ENCODE results near the gene PTPRN2. TPM values are rescaled to one million over a fixed set of nuclear protein-coding genes. Genes with fewer than 3 reads are reported as not detected.

Gene PTPRN2
- total RNA-seq, 1 experiment from 2014 or later = 1.7 TPM

DNA sequence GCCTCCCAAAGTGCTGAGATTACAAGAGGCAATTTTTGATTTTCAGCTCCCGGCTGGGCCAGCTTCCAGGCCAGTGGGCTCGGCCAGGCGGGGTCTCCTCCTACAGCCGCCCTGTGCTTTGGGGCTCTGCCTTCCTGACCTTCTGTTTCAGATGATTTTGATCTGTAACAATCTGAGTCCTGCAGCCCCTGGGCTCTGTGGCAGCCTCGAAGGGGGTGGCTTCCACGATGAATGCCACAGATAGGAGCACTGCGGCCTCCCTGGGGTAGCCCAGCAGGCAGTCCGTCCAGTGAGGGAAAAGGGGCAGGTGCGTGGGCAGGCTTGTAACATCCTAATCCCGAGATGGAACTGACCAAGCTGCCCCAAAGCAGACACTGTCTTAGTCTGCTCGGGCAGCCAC, 1073.3 kb downstream of the PTPRN2 start:
- H3K9me2 ChIP-seq (replicated peaks; ENCODE audit: insufficient read depth, low read length) = no peaks in the 10 kb centered on the region
- no peak for DNase-seq
- H3K4me2 ChIP-seq (ENCODE audit: low read depth, low read length, poor library complexity, severe bottlenecking) = no peak overlapping the region
- H2AFZ ChIP-seq (ENCODE audit: low read length) = no peak overlapping the region
- no peak overlapping the region for H3K4me3 ChIP-seq (ENCODE audit: low read length)
- no peak overlapping the region for H3K27ac ChIP-seq (ENCODE audit: low read length)
- H3K9ac ChIP-seq (ENCODE audit: low read length) = no peak overlapping the region
- no peaks in the 10 kb centered on the region for H3K79me2 ChIP-seq (ENCODE audit: low read length)
- no peaks in the 10 kb centered on the region for H3K27me3 ChIP-seq (ENCODE audit: low read length)
- no peaks in the 10 kb centered on the region for H3K36me3 ChIP-seq (ENCODE audit: insufficient read depth, low read length)
- H4K20me1 ChIP-seq (ENCODE audit: insufficient read depth, low read depth, low read length) = no peaks in the 10 kb centered on the region
- H3K4me1 ChIP-seq (ENCODE audit: low read length) = no peaks in the 10 kb centered on the region
- no peaks in the 10 kb centered on the region for H3K9me3 ChIP-seq (ENCODE audit: low read length)

- Histone ChIP-seq H3K4me3 (ENCODE audit: low read length) (no peak overlapping the region), H3K4me2 (ENCODE audit: low read depth, low read length, poor library complexity, severe bottlenecking) (no peak overlapping the region), H3K9me2 (replicated peaks; ENCODE audit: insufficient read depth, low read length) (no peaks in the 10 kb centered on the region), H4K20me1 (ENCODE audit: insufficient read depth, low read depth, low read length) (no peaks in the 10 kb centered on the region), H3K9me3 (ENCODE audit: low read length) (no peaks in the 10 kb centered on the region), H2AFZ (ENCODE audit: low read length) (no peak overlapping the region), H3K79me2 (ENCODE audit: low read length) (no peaks in the 10 kb centered on the region), H3K9ac (ENCODE audit: low read length) (no peak overlapping the region), H3K36me3 (ENCODE audit: insufficient read depth, low read length) (no peaks in the 10 kb centered on the region), H3K4me1 (ENCODE audit: low read length) (no peaks in the 10 kb centered on the region), H3K27me3 (ENCODE audit: low read length) (no peaks in the 10 kb centered on the region), H3K27ac (ENCODE audit: low read length) (no peak overlapping the region)
- DNase-seq = no peak
Observed at GRCh38 chr7:157513682-157514081, 1073.9 kb downstream of the PTPRN2 start.

GRCh38 chr7:157513162-157513621, 1074.4 kb downstream of the PTPRN2 start:
- H4K20me1 ChIP-seq (ENCODE audit: insufficient read depth, low read depth, low read length) = no peaks in the 10 kb centered on the region
- no peaks in the 10 kb centered on the region for H3K9me3 ChIP-seq (ENCODE audit: low read length)
- no peak overlapping the region for H3K9ac ChIP-seq (ENCODE audit: low read length)
- no peaks in the 10 kb centered on the region for H3K9me2 ChIP-seq (replicated peaks; ENCODE audit: insufficient read depth, low read length)
- no peaks in the 10 kb centered on the region for H3K79me2 ChIP-seq (ENCODE audit: low read length)
- H3K4me1 ChIP-seq (ENCODE audit: low read length) = no peaks in the 10 kb centered on the region; the same call in 1 of the 2 replicates
- H3K4me3 ChIP-seq (ENCODE audit: low read length) = no peak overlapping the region
- no peaks in the 10 kb centered on the region for H3K36me3 ChIP-seq (ENCODE audit: insufficient read depth, low read length)
- no peak for DNase-seq
- no peak overlapping the region for H3K4me2 ChIP-seq (ENCODE audit: low read depth, low read length, poor library complexity, severe bottlenecking)
- no peaks in the 10 kb centered on the region for H3K27me3 ChIP-seq (ENCODE audit: low read length)
- H2AFZ ChIP-seq (ENCODE audit: low read length) = no peak overlapping the region
- H3K27ac ChIP-seq (ENCODE audit: low read length) = no peak overlapping the region

GRCh38 chr7:157509226-157509625, 1078.4 kb downstream of the PTPRN2 start:
- DNase-seq = no peak
- Histone ChIP-seq H2AFZ (ENCODE audit: low read length) (no peak overlapping the region), H3K4me2 (ENCODE audit: low read depth, low read length, poor library complexity, severe bottlenecking) (no peak overlapping the region), H3K9me2 (replicated peaks; ENCODE audit: insufficient read depth, low read length) (no peaks in the 10 kb centered on the region), H3K36me3 (ENCODE audit: insufficient read depth, low read length) (no peaks in the 10 kb centered on the region), H3K79me2 (ENCODE audit: low read length) (no peaks in the 10 kb centered on the region), H3K27me3 (ENCODE audit: low read length) (no peaks in the 10 kb centered on the region), H4K20me1 (ENCODE audit: insufficient read depth, low read depth, low read length) (no peaks in the 10 kb centered on the region), H3K9ac (ENCODE audit: low read length) (no peak overlapping the region), H3K27ac (ENCODE audit: low read length) (no peak overlapping the region), H3K9me3 (ENCODE audit: low read length) (no peaks in the 10 kb centered on the region), H3K4me3 (ENCODE audit: low read length) (no peak overlapping the region), H3K4me1 (ENCODE audit: low read length) (peaks cover 8% of the 10 kb centered on the region)

DNA sequence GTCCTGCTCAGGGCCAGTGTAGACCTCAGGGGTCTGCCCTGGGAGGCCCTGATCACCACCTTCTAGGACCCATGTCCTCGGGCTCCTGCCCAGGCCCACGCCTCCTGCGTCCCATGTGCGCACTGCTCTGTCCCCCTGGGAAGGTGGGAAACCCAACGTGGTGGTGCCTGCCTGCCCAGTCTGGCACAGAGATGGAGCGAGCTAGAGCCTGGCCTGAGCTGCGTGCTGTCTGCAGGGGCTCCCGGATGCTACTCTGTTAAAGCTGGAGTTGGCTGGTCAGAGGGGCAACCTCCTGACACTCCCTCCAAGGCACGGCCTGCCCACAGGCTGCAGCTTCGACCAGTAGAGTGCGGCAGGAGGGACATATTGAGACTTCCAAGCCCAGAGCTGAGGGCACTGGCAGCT, 1079.1 kb downstream of the PTPRN2 start:
- Histone ChIP-seq H2AFZ (ENCODE audit: low read length) (no peak overlapping the region), H3K79me2 (ENCODE audit: low read length) (no peaks in the 10 kb centered on the region), H3K9me2 (replicated peaks; ENCODE audit: insufficient read depth, low read length) (no peaks in the 10 kb centered on the region), H3K27me3 (ENCODE audit: low read length) (no peaks in the 10 kb centered on the region), H3K4me1 (ENCODE audit: low read length) (peaks cover 8% of the 10 kb centered on the region), H3K9me3 (ENCODE audit: low read length) (no peaks in the 10 kb centered on the region), H3K36me3 (ENCODE audit: insufficient read depth, low read length) (no peaks in the 10 kb centered on the region), H3K4me3 (ENCODE audit: low read length) (no peak overlapping the region), H3K27ac (ENCODE audit: low read length) (no peak overlapping the region), H4K20me1 (ENCODE audit: insufficient read depth, low read depth, low read length) (no peaks in the 10 kb centered on the region), H3K9ac (ENCODE audit: low read length) (no peak overlapping the region), H3K4me2 (ENCODE audit: low read depth, low read length, poor library complexity, severe bottlenecking) (no peak overlapping the region)
- no peak for DNase-seq

- H3K27ac ChIP-seq (ENCODE audit: low read length) = no peak overlapping the region
- no peaks in the 10 kb centered on the region for H4K20me1 ChIP-seq (ENCODE audit: insufficient read depth, low read depth, low read length)
- no peaks in the 10 kb centered on the region for H3K9me3 ChIP-seq (ENCODE audit: low read length)
- no peaks in the 10 kb centered on the region for H3K9me2 ChIP-seq (replicated peaks; ENCODE audit: insufficient read depth, low read length)
- H3K9ac ChIP-seq (ENCODE audit: low read length) = no peak overlapping the region
- no peak for DNase-seq
- H3K4me1 ChIP-seq (ENCODE audit: low read length) = peaks cover 8% of the 10 kb centered on the region
- H3K36me3 ChIP-seq (ENCODE audit: insufficient read depth, low read length) = no peaks in the 10 kb centered on the region
- no peaks in the 10 kb centered on the region for H3K79me2 ChIP-seq (ENCODE audit: low read length)
- no peak overlapping the region for H3K4me3 ChIP-seq (ENCODE audit: low read length)
- H2AFZ ChIP-seq (ENCODE audit: low read length) = no peak overlapping the region
- H3K4me2 ChIP-seq (ENCODE audit: low read depth, low read length, poor library complexity, severe bottlenecking) = no peak overlapping the region
- H3K27me3 ChIP-seq (ENCODE audit: low read length) = no peaks in the 10 kb centered on the region
Observed at GRCh38 chr7:157507987-157508386, 1079.6 kb downstream of the PTPRN2 start.

DNA sequence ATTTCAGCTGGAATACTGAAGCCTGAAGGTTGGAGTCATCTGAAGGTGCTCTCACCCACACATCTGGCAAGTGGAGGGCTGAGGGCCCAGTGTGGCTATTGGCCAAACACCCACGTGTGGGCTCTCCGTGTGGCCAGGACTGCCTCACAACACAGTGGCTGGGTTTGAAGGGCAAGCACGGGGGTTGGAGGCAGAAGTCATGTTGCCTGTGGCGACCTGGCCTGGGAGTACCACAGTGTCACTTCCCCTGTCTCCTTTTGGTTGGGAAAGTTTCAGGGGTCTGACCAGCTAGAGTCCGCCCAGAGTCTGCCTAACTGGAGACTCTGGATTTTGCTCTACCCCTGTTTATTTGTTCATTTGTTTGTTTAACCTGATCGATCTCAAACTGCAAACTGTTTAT, 1081.4 kb downstream of the PTPRN2 start:
- no peak overlapping the region for H2AFZ ChIP-seq (ENCODE audit: low read length)
- no peaks in the 10 kb centered on the region for H3K9me2 ChIP-seq (replicated peaks; ENCODE audit: insufficient read depth, low read length)
- no peaks in the 10 kb centered on the region for H3K79me2 ChIP-seq (ENCODE audit: low read length)
- H3K9ac ChIP-seq (ENCODE audit: low read length) = no peak overlapping the region
- H3K27ac ChIP-seq (ENCODE audit: low read length) = no peak overlapping the region
- H3K36me3 ChIP-seq (ENCODE audit: insufficient read depth, low read length) = no peaks in the 10 kb centered on the region
- H3K27me3 ChIP-seq (ENCODE audit: low read length) = no peaks in the 10 kb centered on the region
- H3K9me3 ChIP-seq (ENCODE audit: low read length) = no peaks in the 10 kb centered on the region
- peaks cover 8% of the 10 kb centered on the region for H3K4me1 ChIP-seq (ENCODE audit: low read length)
- no peak overlapping the region for H3K4me2 ChIP-seq (ENCODE audit: low read depth, low read length, poor library complexity, severe bottlenecking)
- H3K4me3 ChIP-seq (ENCODE audit: low read length) = no peak overlapping the region
- H4K20me1 ChIP-seq (ENCODE audit: insufficient read depth, low read depth, low read length) = no peaks in the 10 kb centered on the region
- no peak for DNase-seq

GRCh38 chr7:157505646-157506045, 1082.0 kb downstream of the PTPRN2 start:
- Histone ChIP-seq H3K4me1 (ENCODE audit: low read length) (peaks cover 8% of the 10 kb centered on the region), H4K20me1 (ENCODE audit: insufficient read depth, low read depth, low read length) (no peaks in the 10 kb centered on the region), H3K27ac (ENCODE audit: low read length) (no peak overlapping the region), H3K36me3 (ENCODE audit: insufficient read depth, low read length) (no peaks in the 10 kb centered on the region), H3K9me3 (ENCODE audit: low read length) (no peaks in the 10 kb centered on the region), H3K4me2 (ENCODE audit: low read depth, low read length, poor library complexity, severe bottlenecking) (no peak overlapping the region), H3K79me2 (ENCODE audit: low read length) (no peaks in the 10 kb centered on the region), H3K27me3 (ENCODE audit: low read length) (no peaks in the 10 kb centered on the region), H3K9me2 (replicated peaks; ENCODE audit: insufficient read depth, low read length) (no peaks in the 10 kb centered on the region), H3K4me3 (ENCODE audit: low read length) (no peak overlapping the region), H2AFZ (ENCODE audit: low read length) (no peak overlapping the region), H3K9ac (ENCODE audit: low read length) (no peak overlapping the region)
- DNase-seq = no peak

- Histone ChIP-seq H3K9ac (ENCODE audit: low read length) (no peak overlapping the region; the same call in 1 of the 2 replicates), H3K4me1 (ENCODE audit: low read length) (peaks cover 8% of the 10 kb centered on the region), H3K9me3 (ENCODE audit: low read length) (no peaks in the 10 kb centered on the region), H3K4me2 (ENCODE audit: low read depth, low read length, poor library complexity, severe bottlenecking) (no peak overlapping the region), H3K36me3 (ENCODE audit: insufficient read depth, low read length) (no peaks in the 10 kb centered on the region), H3K27ac (ENCODE audit: low read length) (no peak overlapping the region), H3K27me3 (ENCODE audit: low read length) (no peaks in the 10 kb centered on the region), H2AFZ (ENCODE audit: low read length) (no peak overlapping the region), H3K4me3 (ENCODE audit: low read length) (no peak overlapping the region), H4K20me1 (ENCODE audit: insufficient read depth, low read depth, low read length) (no peaks in the 10 kb centered on the region), H3K9me2 (replicated peaks; ENCODE audit: insufficient read depth, low read length) (no peaks in the 10 kb centered on the region), H3K79me2 (ENCODE audit: low read length) (no peaks in the 10 kb centered on the region)
- DNase-seq = no peak
Observed at GRCh38 chr7:157503229-157503628, 1084.4 kb downstream of the PTPRN2 start.
